WI38 (cell line): ENCODE measurements around the gene GAPDH.

Source experiments
- H3K4me3 ChIP-seq: 2 replicates; pipeline ENCODE4 v1.5.1; 2011; ENCODE audit warnings: low read depth, mild to moderate bottlenecking, control low read depth, low read length
- CTCF ChIP-seq: IDR thresholded peaks from 2 replicates; pipeline ENCODE4 v1.5.1; 2012; ENCODE audit warnings: low read depth, mild to moderate bottlenecking, control low read depth, low read length

The GAPDH gene

GRCh38 chr12:6532051-6532926, 2.0 kb upstream of the GAPDH start:
- H3K4me3 ChIP-seq, result peak overlapping the region; percentile 99
- no peak for TF ChIP-seq CTCF

GRCh38 chr12:6532927-6533652, 1.2 kb upstream of the GAPDH start:
- peak overlapping the region; percentile 99 for H3K4me3 ChIP-seq
- no peak for TF ChIP-seq CTCF

GRCh38 chr12:6533653-6533922, 729 bp upstream of the GAPDH start:
- peak overlapping the region; percentile 99 for H3K4me3 ChIP-seq
- TF ChIP-seq CTCF, result no peak

- H3K4me3 ChIP-seq, result peak overlapping the region; percentile 99
- no peak for TF ChIP-seq CTCF
Observed at GRCh38 chr12:6534695-6534944, 303 bp downstream of the GAPDH start.

- peak overlapping the region; percentile 99 for H3K4me3 ChIP-seq
- no peak for TF ChIP-seq CTCF
Observed at GRCh38 chr12:6534945-6535696, 804 bp downstream of the GAPDH start.

GRCh38 chr12:6535697-6535946, 1.3 kb downstream of the GAPDH start:
- TF ChIP-seq CTCF, result no peak
- H3K4me3 ChIP-seq, result peak overlapping the region; percentile 99
